K562 (cell line): Measurements from ENCODE around the gene RAB11FIP2. TPM values are rescaled to one million over a fixed set of nuclear protein-coding genes. Genes with fewer than 3 reads are reported as not detected.

Source experiments
- ATAC-seq: fragments of 200-7000 bp; cut with Tn5 transposase; 3 replicates; pipeline ENCODE4 v1.9.1; 2020; ENCODE audit warnings: moderate library complexity
- BruUV-seq: library from RNA; stranded (reverse); fragments of 400-500 nt; replicated peaks from 2 replicates; lab custom pipeline; 2021; lab: Mats Ljungman, UMichigan
- CTCF ChIA-PET: fragments of 300-600 bp; formaldehyde crosslinking; extraction: SDS; loops from one replicate; lab custom pipeline; 2021; ENCODE audit warnings: low intra/inter-chr PET ratio; lab: Yijun Ruan, JAX
- POLR2A ChIA-PET: fragments of 300-600, 350-650 bp; sonication (Branson Sonifier 250); formaldehyde crosslinking; extraction: SDS; loops from one replicate; lab custom pipeline; 2021; ENCODE audit warnings: antibody characterized with exemption, inconsistent platforms; lab: Yijun Ruan, JAX
- DNase-seq, 4 experiments: peaks; one replicate each; pipeline versions ENCODE4 v3.0.0 to v3.0.0-alpha.2; 2011 to 2018; ENCODE audit warnings: low spot score in 3 of 4, mixed read lengths in 3 of 4; ENCODE audit errors: extremely low read depth in 1 of 4
- FAIRE-seq: peaks from 2 replicates; lab custom pipeline; 2011; peaks lifted over from hg19 to GRCh38; lab: Jason Lieb, UNC
- H2AFZ ChIP-seq: 2 replicates; pipeline ENCODE4 v1.6.0; 2011; ENCODE audit warnings: low read depth, low read length, control low read depth, inconsistent platforms
- H3K27ac ChIP-seq: fragments of 200-600 bp; 3 replicates; pipeline ENCODE4 v1.8.0; 2011; ENCODE audit warnings: low read depth, mild to moderate bottlenecking, control low read depth, inconsistent platforms, low read length, moderate library complexity, mixed read lengths; ENCODE audit errors: extremely low read depth
- H3K27me3 ChIP-seq, 2 experiments: fragments of 300-600 bp in 1 of 2; 2 replicates in 1 of 2; 3 replicates in 1 of 2; pipeline versions ENCODE4 v1.6.0 to v1.8.0; 2011; ENCODE audit warnings: inconsistent platforms in 2 of 2, low read length in 2 of 2, mild to moderate bottlenecking in 1 of 2, mixed read lengths in 1 of 2, moderate library complexity in 1 of 2; ENCODE audit not compliant: control insufficient read depth in 2 of 2, insufficient read depth in 2 of 2
- H3K36me3 ChIP-seq: fragments of 300-600 bp; 3 replicates; pipeline ENCODE4 v1.8.0; 2011; ENCODE audit warnings: mild to moderate bottlenecking, low read length, inconsistent platforms; ENCODE audit not compliant: control insufficient read depth, insufficient read depth
- H3K4me1 ChIP-seq, 2 experiments: fragments of 200-600 bp in 1 of 2; replicated peaks in 1 of 2; 2 replicates in 1 of 2; 3 replicates in 1 of 2; pipeline versions ENCODE4 v1.5.1 to v1.8.0; 2011; ENCODE audit warnings: inconsistent platforms in 2 of 2, low read length in 2 of 2, mild to moderate bottlenecking in 1 of 2, mixed read lengths in 1 of 2, moderate library complexity in 1 of 2; ENCODE audit not compliant: control insufficient read depth in 2 of 2, insufficient read depth in 2 of 2
- H3K4me2 ChIP-seq: 2 replicates; pipeline ENCODE4 v1.6.1; 2011; ENCODE audit warnings: low read length, control low read depth, inconsistent platforms, mixed read lengths; ENCODE audit not compliant: insufficient read depth
- H3K4me3 ChIP-seq: fragments of 200-600 bp; sonication (generic), shearing (Covaris generic); 2 replicates; pipeline ENCODE4 v1.5.1; 2016; ENCODE audit warnings: control low read depth, inconsistent platforms
- H3K79me2 ChIP-seq: fragments of 200-600 bp; 3 replicates; pipeline ENCODE4 v1.8.0; 2011; ENCODE audit warnings: low read length, inconsistent platforms; ENCODE audit not compliant: control insufficient read depth, insufficient read depth
- H3K9ac ChIP-seq, 2 experiments: 2 replicates each; pipeline versions ENCODE4 v1.6.0 to v1.6.1; 2011; ENCODE audit warnings: low read depth in 2 of 2, low read length in 2 of 2, control low read depth in 1 of 2, inconsistent platforms in 1 of 2, mild to moderate bottlenecking in 1 of 2, mixed read lengths in 1 of 2; ENCODE audit not compliant: insufficient read depth in 1 of 2
- H3K9me1 ChIP-seq: one replicate; pipeline ENCODE4 v1.6.0; 2011; ENCODE audit warnings: inconsistent platforms, mild to moderate bottlenecking, low read length, moderate library complexity; ENCODE audit not compliant: control insufficient read depth, insufficient read depth
- H3K9me3 ChIP-seq: replicated peaks from 2 replicates; pipeline ENCODE4 v1.5.1; 2011; ENCODE audit warnings: low read depth, low read length, inconsistent platforms; ENCODE audit not compliant: control insufficient read depth, insufficient read depth
- H4K20me1 ChIP-seq: replicated peaks from 2 replicates; pipeline ENCODE4 v1.6.1; 2011; ENCODE audit warnings: low read length, inconsistent platforms, mixed read lengths; ENCODE audit not compliant: control insufficient read depth, insufficient read depth
- CBX2 ChIP-seq: fragments of 200-600 bp; sonication (generic); IDR thresholded peaks from one replicate; pipeline ENCODE4 v1.6.1; 2012; ENCODE audit warnings: mild to moderate bottlenecking, low read length, inconsistent platforms; ENCODE audit not compliant: insufficient read depth, poor library complexity, severe bottlenecking
- COPS2 ChIP-seq: fragments of 450-650 bp; conservative IDR thresholded peaks from 2 replicates; pipeline ENCODE4 v1.6.1; 2016; ENCODE audit warnings: mild to moderate bottlenecking, moderate library complexity
- DIDO1 ChIP-seq: fragments of 450-650 bp; IDR thresholded peaks from 2 replicates; pipeline ENCODE4 v1.6.1; 2016; ENCODE audit warnings: low read depth, missing biosample characterization, missing genetic modification characterization
- DMBX1 ChIP-seq: fragments of 250-450 bp; sonication (Bioruptor Pico); IDR thresholded peaks from 2 replicates; pipeline ENCODE4 v1.8.0; 2022; ENCODE audit warnings: inconsistent platforms, mild to moderate bottlenecking, moderate library complexity, borderline replicate concordance
- RFX5 ChIP-seq: IDR thresholded peaks from 2 replicates; pipeline ENCODE4 v1.6.1; 2011; ENCODE audit warnings: low read depth, mild to moderate bottlenecking, improper control_type of control experiment, low read length
- ZNF121 ChIP-seq: sonication (generic); formaldehyde crosslinking; conservative IDR thresholded peaks from 2 replicates; pipeline ENCODE4 v1.8.0; 2022; ENCODE audit warnings: missing genetic modification reagents
- ZNF124 ChIP-seq: sonication (generic); formaldehyde crosslinking; IDR thresholded peaks from 2 replicates; pipeline ENCODE4 v1.8.1; 2022; ENCODE audit warnings: missing genetic modification reagents
- ZNF41 ChIP-seq: fragments of 250-450 bp; sonication (Bioruptor Pico); conservative IDR thresholded peaks from 2 replicates; pipeline ENCODE4 v1.4.0; 2020; ENCODE audit warnings: mild to moderate bottlenecking
- WGBS: fragments of 100-300 bp; shearing (Covaris generic); methylation state at CpG from one replicate; pipeline ENCODE4 v1.1.6; 2016; ENCODE audit warnings: low coverage, mixed read lengths; ENCODE audit not compliant: insufficient coverage; ENCODE audit errors: missing lambda C conversion rate; 5-methylcytosine and 5-hydroxymethylcytosine counted together
- in situ Hi-C: fragments of 300-500 bp; cut with MboI; formaldehyde crosslinking; loops from 4 replicates; pipeline ENCODE4 v1.15.0; 2018; ENCODE audit warnings: inconsistent platforms, mixed read lengths
- intact Hi-C: fragments of 100-400 bp; cut with micrococcal nuclease; formaldehyde crosslinking; loops from 2 replicates; pipeline ENCODE4 v1.14.2; 2022
- polyA plus RNA-seq, 8 experiments: library from polyadenylated mRNA; depleted of rRNA in 4 of 8; stranded (reverse) in 5 of 8; unstranded in 3 of 8; fragments of >200 nt; fragmentation: Nextera tagmentation in 2 of 8; fragmentation: Illumina TruSeq in 1 of 8; extraction: Ambion mirVana in 2 of 8; extraction: Trizol in 1 of 8; gene quantifications; 2 replicates each; pipeline versions ENCODE4 v1.2.1 to v1.2.3, GENCODE V29; 2011 to 2014; ENCODE audit warnings: inconsistent platforms in 1 of 8, missing spikeins in 1 of 8
- total RNA-seq, 7 experiments: library from RNA; depleted of rRNA in 6 of 7; stranded (reverse); fragments of >200 nt in 6 of 7; fragmentation: Illumina TruSeq in 2 of 7; extraction: Trizol in 2 of 7; gene quantifications; 2 replicates each; pipeline versions ENCODE4 v1.2.1 to v1.2.3, GENCODE V29; 2011 to 2021; ENCODE audit warnings: low replicate concordance in 1 of 7
- TF ChIP-seq, protein P1 (sequence below): fragments of 250-450 bp; sonication (Bioruptor Pico); IDR thresholded peaks from 2 replicates; pipeline ENCODE4 v1.9.0; 2021; ENCODE audit warnings: mild to moderate bottlenecking
- TF ChIP-seq, protein P2 (sequence below): fragments of 450-650 bp; IDR thresholded peaks from 2 replicates; pipeline ENCODE4 v1.6.1; 2016; ENCODE audit warnings: borderline replicate concordance

Gene RAB11FIP2
- total and polyA plus RNA-seq, 9 of the 15 experiments (the other 6 are each of a cell fraction or from before 2014, with no cell fraction given): 3.0 to 10.6 (median 3.9) TPM

DNA sequence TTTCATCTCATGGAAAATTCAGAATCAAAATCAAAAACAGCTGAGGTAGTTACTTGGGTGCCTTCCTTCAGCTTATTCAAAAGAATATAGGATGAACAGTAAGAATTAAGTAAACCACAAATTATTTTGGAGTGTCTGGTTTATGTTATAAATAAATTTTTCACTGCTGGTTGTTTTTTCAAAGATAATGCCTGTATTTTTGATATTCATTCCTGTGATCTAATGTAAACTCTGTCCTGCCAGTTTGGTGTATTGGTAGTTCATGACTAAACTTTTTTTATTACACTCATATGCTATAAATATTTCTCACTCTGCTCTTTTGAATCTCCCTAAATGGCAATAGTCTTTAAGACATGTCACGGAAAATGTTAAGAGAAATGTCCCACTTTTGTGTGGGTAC is 11.6 kb upstream of the RAB11FIP2 start:
- H2AFZ ChIP-seq: no peak overlapping the region
- H3K27me3 ChIP-seq: no peaks in the 10 kb centered on the region
- FAIRE-seq: no peak
- H3K9me3 ChIP-seq: no peaks in the 10 kb centered on the region
- no peaks in the 10 kb centered on the region for H3K9me1 ChIP-seq
- H3K4me1 ChIP-seq: no peaks in the 10 kb centered on the region; a peak in 1 of 5 replicates
- no peak overlapping the region for H3K27ac ChIP-seq
- no peak for DNase-seq
- no TSS peak for BruUV-seq
- no peaks in the 10 kb centered on the region for H3K79me2 ChIP-seq
- no peak overlapping the region for H3K4me3 ChIP-seq
- H3K4me2 ChIP-seq: no peak overlapping the region
- H4K20me1 ChIP-seq: no peaks in the 10 kb centered on the region
- TF ChIP-seq ZNF124 (CRISPR knock-in tag) (no peak), DMBX1 (no peak), ZNF41 (CRISPR knock-in tag) (no peak), RFX5 (no peak), DIDO1 (tag) (no peak), CBX2 (no peak), ZNF121 (CRISPR knock-in tag) (no peak), COPS2 (no peak)
- TF ChIP-seq, protein P1, sequence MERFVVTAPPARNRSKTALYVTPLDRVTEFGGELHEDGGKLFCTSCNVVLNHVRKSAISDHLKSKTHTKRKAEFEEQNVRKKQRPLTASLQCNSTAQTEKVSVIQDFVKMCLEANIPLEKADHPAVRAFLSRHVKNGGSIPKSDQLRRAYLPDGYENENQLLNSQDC (CRISPR knock-in tag): no peak
- TF ChIP-seq, protein P2, sequence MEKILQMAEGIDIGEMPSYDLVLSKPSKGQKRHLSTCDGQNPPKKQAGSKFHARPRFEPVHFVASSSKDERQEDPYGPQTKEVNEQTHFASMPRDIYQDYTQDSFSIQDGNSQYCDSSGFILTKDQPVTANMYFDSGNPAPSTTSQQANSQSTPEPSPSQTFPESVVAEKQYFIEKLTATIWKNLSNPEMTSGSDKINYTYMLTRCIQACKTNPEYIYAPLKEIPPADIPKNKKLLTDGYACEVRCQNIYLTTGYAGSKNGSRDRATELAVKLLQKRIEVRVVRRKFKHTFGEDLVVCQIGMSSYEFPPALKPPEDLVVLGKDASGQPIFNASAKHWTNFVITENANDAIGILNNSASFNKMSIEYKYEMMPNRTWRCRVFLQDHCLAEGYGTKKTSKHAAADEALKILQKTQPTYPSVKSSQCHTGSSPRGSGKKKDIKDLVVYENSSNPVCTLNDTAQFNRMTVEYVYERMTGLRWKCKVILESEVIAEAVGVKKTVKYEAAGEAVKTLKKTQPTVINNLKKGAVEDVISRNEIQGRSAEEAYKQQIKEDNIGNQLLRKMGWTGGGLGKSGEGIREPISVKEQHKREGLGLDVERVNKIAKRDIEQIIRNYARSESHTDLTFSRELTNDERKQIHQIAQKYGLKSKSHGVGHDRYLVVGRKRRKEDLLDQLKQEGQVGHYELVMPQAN: no peak
- no peak for ATAC-seq
- intact Hi-C loops: no loop called here
- no peaks in the 10 kb centered on the region for H3K36me3 ChIP-seq
- no peak overlapping the region for H3K9ac ChIP-seq
- POLR2A ChIA-PET: no interaction called here
- in situ Hi-C loops: no loop called here
- CTCF ChIA-PET: no interaction called here
- whole genome bisulfite sequencing: 36% methylated on average over 1 of the region's 1 CpG
